Stimulated activated memory B cell treated with anti-CD40 and anti-IgM and Interleukin-4, amounts not matched to agents 10 μg/mL and 1 μg/mL and 100 μg/mL, for 72 hours (primary cell): Measurements from ENCODE around the gene VWF.
"Not testable (repeated sequence)": the region's sequence is repeated elsewhere in the genome, so short reads cannot be mapped to it uniquely, and the experiment has no call there.

Experiments used
- ATAC-seq: fragments of 150-1000 bp; cut with Tn5 transposase; 2 replicates; pipeline ENCODE4 v1.10.0; 2021
- H3K27ac Mint-ChIP-seq: one replicate; pipeline ENCODE4 v1.8.0; 2022; ENCODE audit warnings: mild to moderate bottlenecking, mixed read lengths
- H3K27me3 Mint-ChIP-seq: one replicate; pipeline ENCODE4 v1.8.0; 2022; ENCODE audit warnings: mixed read lengths
- H3K36me3 Mint-ChIP-seq: one replicate; pipeline ENCODE4 v1.8.0; 2022; ENCODE audit warnings: mixed read lengths
- H3K4me1 Mint-ChIP-seq: one replicate; pipeline ENCODE4 v1.8.0; 2022; ENCODE audit warnings: mixed read lengths
- H3K4me3 Mint-ChIP-seq: one replicate; pipeline ENCODE4 v1.8.0; 2022; ENCODE audit warnings: mild to moderate bottlenecking, moderate library complexity, mixed read lengths
- H3K9me3 Mint-ChIP-seq: one replicate; pipeline ENCODE4 v1.8.0; 2022; ENCODE audit warnings: mixed read lengths

VWF gene

DNA sequence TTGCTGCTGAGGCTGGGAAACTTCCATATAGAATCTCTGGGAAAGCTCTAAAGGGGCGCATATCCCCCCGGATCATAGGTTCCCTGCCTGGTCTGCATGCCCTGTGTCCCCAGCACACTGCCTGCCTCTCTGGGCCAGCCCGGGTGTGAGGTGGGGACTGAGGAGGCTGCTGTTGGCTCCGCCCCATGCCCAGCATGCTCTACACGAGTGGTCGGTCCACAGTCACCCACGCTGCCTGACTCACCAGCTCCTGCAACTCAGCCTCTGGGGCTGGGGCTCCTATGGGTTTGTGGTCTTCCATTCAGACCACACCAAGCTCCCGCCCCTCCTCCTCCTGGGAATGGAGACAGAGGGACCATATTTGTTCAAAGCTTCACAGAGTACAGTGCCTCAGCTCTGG, 90.9 kb downstream of the VWF start:
- ATAC-seq: no peak
- H3K27ac Mint-ChIP-seq: no peak overlapping the region

DNA sequence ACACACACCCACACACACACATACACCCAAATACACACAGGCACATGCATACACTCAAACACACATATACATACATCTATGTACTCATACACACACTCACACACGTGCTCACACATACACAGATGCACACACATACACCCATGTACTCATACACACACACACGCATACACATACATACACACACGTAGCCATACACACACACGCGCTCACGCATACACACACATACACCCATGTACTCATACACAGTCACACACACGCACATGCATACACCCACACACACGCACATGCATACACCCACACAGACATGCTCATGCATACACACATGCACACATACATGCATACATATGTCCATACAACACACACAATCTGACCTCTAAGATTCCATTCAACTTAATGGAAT, 91.7 kb downstream of the VWF start:
- H3K27ac Mint-ChIP-seq: no peak overlapping the region
- no peak overlapping the region for H3K4me3 Mint-ChIP-seq
- H3K9me3 Mint-ChIP-seq: no peaks in the 10 kb centered on the region
- H3K36me3 Mint-ChIP-seq: no peaks in the 10 kb centered on the region
- peaks cover 9% of the 10 kb centered on the region for H3K27me3 Mint-ChIP-seq
- ATAC-seq: no peak
- H3K4me1 Mint-ChIP-seq: no peaks in the 10 kb centered on the region

More for the DNA sequence above, 90.9 kb downstream of the VWF start:
- Mint-ChIP-seq H3K4me3 (no peak overlapping the region), H3K27me3 (peaks cover 9% of the 10 kb centered on the region), H3K36me3 (no peaks in the 10 kb centered on the region), H3K9me3 (no peaks in the 10 kb centered on the region), H3K4me1 (no peaks in the 10 kb centered on the region)

DNA sequence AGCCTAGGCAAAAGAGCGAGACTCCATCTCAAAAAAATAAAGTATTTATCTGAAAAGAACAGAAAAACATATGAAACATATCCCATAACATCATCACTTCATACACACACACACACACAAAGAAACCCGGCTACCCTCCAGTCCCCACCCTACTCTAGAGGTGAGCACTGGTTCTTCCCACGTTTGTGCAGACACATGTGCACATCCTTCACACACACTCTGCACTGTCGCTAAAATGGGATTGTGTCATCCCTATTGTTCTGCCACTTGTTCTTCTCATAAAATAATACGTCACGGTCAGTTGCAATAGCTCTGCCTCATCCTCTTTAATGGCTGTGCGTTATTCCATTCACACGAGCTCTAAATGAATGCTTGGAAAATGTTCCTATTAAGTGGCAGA, 93.5 kb downstream of the VWF start:
- ATAC-seq: no peak
- no peak overlapping the region for H3K4me3 Mint-ChIP-seq

DNA sequence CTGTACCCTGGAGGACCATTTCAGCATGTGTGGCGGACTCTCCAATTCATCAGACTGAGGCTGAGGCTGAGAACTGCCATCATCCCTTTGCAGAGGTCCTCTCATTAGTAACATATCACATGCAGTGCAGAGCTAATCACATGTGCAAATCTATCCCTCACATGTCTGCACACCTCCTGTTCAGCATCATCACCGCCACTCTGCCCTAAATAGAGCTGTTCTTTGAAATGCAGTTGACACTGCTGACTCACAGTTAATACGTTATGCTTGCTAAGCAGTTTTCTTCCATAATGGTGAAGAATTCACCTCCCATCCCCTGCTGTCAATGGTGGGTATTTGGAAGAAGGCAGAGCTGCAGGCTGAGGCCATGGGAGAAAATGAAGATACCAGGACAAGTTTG, 94.4 kb downstream of the VWF start:
- Mint-ChIP-seq H3K9me3 (peaks cover 5% of the 10 kb centered on the region), H3K36me3 (no peaks in the 10 kb centered on the region), H3K27me3 (peaks cover 9% of the 10 kb centered on the region), H3K4me3 (no peak overlapping the region), H3K4me1 (no peaks in the 10 kb centered on the region), H3K27ac (no peak overlapping the region)
- no peak for ATAC-seq

More for the DNA sequence above, 93.5 kb downstream of the VWF start:
- H3K9me3 Mint-ChIP-seq: peaks cover 5% of the 10 kb centered on the region
- no peaks in the 10 kb centered on the region for H3K4me1 Mint-ChIP-seq
- no peaks in the 10 kb centered on the region for H3K36me3 Mint-ChIP-seq
- H3K27me3 Mint-ChIP-seq: peaks cover 9% of the 10 kb centered on the region
- no peak overlapping the region for H3K27ac Mint-ChIP-seq

DNA sequence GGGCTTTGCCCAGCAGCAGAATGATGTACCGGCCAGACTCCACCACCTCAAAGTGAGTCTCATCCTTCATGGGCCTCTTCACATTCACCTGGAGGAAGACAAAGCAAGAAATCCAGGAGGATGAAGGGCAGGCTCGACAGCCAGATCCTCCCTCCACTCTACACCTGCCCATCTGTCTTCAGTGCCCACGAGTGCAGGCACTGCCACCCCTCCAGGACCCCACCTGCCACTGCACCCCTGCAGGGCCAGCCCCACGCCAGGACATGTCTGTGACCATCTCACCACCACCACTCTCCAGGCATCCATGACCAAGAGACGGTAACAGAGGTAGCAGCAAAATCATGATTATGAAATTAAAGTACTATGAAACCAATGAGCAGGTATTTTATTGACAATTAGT, 95.1 kb downstream of the VWF start:
- H3K4me1 Mint-ChIP-seq: no peaks in the 10 kb centered on the region
- peaks cover 5% of the 10 kb centered on the region for H3K9me3 Mint-ChIP-seq
- no peaks in the 10 kb centered on the region for H3K36me3 Mint-ChIP-seq
- ATAC-seq: no peak
- no peak overlapping the region for H3K4me3 Mint-ChIP-seq
- H3K27ac Mint-ChIP-seq: no peak overlapping the region
- H3K27me3 Mint-ChIP-seq: peaks cover 9% of the 10 kb centered on the region

DNA sequence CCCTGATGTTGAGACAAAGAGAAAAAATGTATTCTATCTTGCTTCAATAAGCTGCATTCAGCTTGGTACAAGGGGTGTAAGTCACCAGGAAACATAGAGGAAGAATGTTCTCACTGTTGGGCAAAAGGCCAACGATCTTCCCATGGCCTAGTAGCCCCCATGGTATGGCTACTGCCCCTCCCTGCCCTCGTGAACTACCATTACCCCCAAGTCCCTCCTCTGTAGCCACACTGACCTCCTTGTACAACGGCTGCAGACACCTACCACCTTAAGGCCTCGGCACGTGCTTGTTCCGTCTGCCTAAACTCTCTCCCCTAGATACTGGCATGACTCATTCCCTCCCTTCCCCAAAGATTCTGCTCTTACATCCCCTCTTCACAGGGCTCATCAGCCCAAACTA, 97.5 kb downstream of the VWF start:
- no peaks in the 10 kb centered on the region for H3K4me1 Mint-ChIP-seq
- H3K4me3 Mint-ChIP-seq: no peak overlapping the region
- no peak for ATAC-seq

DNA sequence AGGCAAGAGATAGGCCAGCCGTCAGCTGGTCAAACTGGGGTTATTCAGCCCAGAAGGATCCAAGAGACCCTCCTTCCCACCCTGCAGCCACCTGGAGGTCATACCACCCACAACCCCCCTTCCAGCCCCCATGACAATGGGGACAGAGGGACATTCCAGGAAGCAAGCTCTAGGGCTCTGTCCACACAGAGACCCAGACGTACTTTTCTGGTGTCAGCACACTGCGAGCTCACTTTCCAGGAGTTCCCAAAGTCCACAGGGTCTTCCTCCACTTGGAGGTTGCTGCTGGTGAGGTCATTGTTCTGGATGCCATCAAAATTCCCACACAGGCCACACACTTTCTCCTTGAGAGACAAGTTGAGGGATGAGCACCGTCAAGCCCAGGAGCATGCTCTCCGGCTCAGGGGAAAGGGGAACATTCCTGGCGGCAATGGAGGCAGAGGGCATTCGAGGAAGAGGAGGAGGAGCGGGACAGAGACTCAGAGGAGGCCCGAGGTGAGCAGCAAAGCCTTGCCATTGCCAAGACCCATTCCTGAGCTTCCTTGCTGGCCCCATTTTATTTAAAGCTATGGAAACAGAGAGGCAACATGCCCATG, 98.7 kb downstream of the VWF start:
- H3K36me3 Mint-ChIP-seq, H3K9me3 Mint-ChIP-seq, H3K4me1 Mint-ChIP-seq, H3K4me3 Mint-ChIP-seq, H3K27ac Mint-ChIP-seq: not testable (repeated sequence)
- peak; percentile 9 for ATAC-seq
- H3K27me3 Mint-ChIP-seq: peaks cover 22% of the 10 kb centered on the region

More for the DNA sequence above, 97.5 kb downstream of the VWF start:
- Mint-ChIP-seq H3K27ac (no peak overlapping the region), H3K36me3 (no peaks in the 10 kb centered on the region), H3K9me3 (peaks cover 5% of the 10 kb centered on the region), H3K27me3 (peaks cover 19% of the 10 kb centered on the region)

DNA sequence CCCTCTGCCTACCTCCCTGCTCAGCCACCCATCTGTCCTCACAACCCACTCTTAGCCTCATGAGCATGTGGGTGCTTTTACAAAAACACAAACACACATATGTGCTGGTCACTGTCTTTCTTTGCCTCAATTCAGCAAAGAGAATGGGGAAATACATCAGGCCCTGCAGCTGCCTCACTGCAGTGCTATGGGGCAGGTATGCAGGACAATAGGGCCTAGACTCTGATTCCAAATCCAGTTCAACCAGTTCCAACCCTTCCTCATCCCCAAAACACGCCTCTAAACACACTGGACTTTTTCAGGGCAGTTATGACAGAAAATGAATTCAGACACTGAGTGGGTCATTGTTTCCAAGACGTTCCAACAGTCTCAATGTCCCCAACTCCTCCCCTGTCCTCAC, 100.4 kb downstream of the VWF start:
- not testable (repeated sequence) for H3K9me3 Mint-ChIP-seq, ATAC-seq
- peaks cover 39% of the 10 kb centered on the region for H3K27me3 Mint-ChIP-seq

DNA sequence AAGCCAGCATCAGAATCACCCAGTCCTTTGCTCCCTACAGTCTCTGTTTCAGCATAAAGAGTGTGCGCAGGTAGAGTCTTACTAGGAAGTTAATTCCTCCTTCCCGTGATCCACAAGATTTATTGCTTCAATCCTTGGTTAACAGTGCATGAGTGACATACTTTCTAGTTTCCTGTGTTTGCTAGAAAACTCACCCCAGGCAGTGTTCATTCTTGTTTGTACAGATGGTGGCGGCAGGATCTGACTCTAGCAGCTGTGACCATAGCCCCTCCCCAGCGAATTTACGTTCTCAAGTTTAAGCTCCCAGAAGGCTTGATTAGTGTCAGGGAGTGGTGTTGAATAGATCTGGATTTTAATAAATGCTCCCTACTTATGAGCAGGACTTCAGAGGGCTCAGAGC, 103.5 kb downstream of the VWF start:
- no peak for ATAC-seq
- H3K9me3 Mint-ChIP-seq: no peaks in the 10 kb centered on the region
- H3K27ac Mint-ChIP-seq: no peak overlapping the region
- H3K27me3 Mint-ChIP-seq: peaks cover 39% of the 10 kb centered on the region
- H3K36me3 Mint-ChIP-seq: no peaks in the 10 kb centered on the region
- H3K4me3 Mint-ChIP-seq: no peak overlapping the region
- H3K4me1 Mint-ChIP-seq: no peaks in the 10 kb centered on the region

More for the DNA sequence above, 100.4 kb downstream of the VWF start:
- H3K4me3 Mint-ChIP-seq, H3K27ac Mint-ChIP-seq, H3K4me1 Mint-ChIP-seq, H3K36me3 Mint-ChIP-seq: not testable (repeated sequence)

DNA sequence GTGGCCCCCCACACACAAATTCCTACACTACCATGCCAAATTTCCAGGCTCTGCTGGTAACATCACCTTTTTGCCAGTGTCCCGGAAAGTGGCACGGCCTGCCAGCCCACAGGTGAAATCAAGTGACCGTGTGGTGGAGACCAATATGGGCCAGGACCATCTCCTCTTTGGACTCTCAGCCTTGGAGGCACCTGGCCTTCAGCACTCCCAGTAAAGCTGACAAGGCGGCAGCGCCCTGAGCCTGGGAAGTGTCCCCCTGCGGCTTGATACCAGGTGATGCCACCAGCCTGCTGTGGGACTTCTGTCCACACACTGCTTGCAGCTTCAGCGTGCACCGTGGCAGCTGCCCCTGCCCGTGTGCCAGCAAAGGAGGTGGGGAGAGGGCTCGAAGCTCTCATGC, 104.0 kb downstream of the VWF start:
- not testable (repeated sequence) for H3K4me3 Mint-ChIP-seq, H3K9me3 Mint-ChIP-seq, H3K27ac Mint-ChIP-seq, ATAC-seq, H3K4me1 Mint-ChIP-seq, H3K36me3 Mint-ChIP-seq
- H3K27me3 Mint-ChIP-seq: peaks cover 39% of the 10 kb centered on the region

DNA sequence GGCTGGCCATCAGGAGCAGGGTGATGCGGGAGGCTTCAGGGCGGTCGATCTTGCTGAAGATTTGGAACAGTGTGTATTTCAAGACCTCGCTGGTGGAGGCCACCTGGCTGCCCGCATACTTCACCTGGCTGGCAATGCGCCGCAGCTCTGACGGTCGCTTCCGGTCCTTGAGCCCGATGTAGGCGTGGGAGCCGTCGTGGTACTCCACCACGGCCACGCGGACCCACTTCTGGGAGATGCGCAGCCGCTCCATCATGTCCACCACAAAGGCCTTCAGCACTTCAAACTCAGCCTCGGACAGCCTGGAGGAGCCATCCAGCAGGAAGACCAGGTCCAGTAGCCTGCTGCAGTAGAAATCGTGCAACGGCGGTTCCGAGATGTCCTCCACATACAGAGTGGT, 105.2 kb downstream of the VWF start:
- not testable (repeated sequence) for H3K4me3 Mint-ChIP-seq, H3K27ac Mint-ChIP-seq, ATAC-seq, H3K9me3 Mint-ChIP-seq, H3K36me3 Mint-ChIP-seq, H3K4me1 Mint-ChIP-seq
- H3K27me3 Mint-ChIP-seq: peaks cover 44% of the 10 kb centered on the region

DNA sequence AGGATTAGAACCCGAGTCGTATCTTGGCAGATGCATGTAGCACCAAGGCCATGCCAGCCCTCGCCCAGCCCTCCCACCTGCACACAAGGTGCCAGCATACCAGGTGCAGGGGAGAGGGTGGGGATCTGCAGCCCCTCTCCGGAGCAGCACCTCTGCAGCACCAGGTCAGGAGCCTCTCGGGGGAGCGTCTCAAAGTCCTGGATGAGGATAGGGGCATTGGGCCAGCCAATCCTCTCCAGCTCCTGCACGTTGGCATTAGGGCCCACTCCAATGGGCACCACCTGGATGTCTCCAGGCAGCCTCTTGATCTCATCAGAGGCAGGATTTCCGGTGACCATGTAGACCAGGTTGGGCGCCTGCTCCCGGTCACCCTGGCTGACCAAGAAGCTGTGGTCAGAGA, 106.2 kb downstream of the VWF start:
- ATAC-seq: peak; percentile 31
- Mint-ChIP-seq H3K27ac (no peak overlapping the region), H3K4me1 (no peaks in the 10 kb centered on the region), H3K4me3 (no peak overlapping the region), H3K9me3 (no peaks in the 10 kb centered on the region), H3K27me3 (peaks cover 50% of the 10 kb centered on the region), H3K36me3 (no peaks in the 10 kb centered on the region)

DNA sequence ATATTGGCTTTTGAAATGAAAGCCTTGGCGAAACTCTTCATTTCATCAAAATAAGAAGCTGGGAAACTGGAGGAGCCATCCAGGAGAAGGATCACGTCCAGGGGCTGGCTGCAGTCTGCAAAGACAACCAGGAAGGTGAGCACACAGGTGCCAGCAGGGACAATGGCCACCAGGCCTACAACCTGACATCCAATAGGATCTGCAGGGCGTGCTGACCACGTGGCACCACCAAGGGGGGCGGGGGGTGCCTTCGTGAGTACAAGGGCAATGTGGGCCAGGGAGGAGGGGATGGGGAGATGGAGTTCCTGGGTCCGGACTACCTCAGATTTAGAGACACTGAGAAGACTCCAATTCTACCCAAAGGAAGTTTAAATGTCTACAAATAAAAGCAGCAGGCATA, 107.7 kb downstream of the VWF start:
- H3K36me3 Mint-ChIP-seq: no peaks in the 10 kb centered on the region
- no peak overlapping the region for H3K27ac Mint-ChIP-seq
- no peak overlapping the region for H3K4me3 Mint-ChIP-seq
- H3K9me3 Mint-ChIP-seq: no peaks in the 10 kb centered on the region
- H3K4me1 Mint-ChIP-seq: no peaks in the 10 kb centered on the region
- peaks cover 46% of the 10 kb centered on the region for H3K27me3 Mint-ChIP-seq
- ATAC-seq: no peak

DNA sequence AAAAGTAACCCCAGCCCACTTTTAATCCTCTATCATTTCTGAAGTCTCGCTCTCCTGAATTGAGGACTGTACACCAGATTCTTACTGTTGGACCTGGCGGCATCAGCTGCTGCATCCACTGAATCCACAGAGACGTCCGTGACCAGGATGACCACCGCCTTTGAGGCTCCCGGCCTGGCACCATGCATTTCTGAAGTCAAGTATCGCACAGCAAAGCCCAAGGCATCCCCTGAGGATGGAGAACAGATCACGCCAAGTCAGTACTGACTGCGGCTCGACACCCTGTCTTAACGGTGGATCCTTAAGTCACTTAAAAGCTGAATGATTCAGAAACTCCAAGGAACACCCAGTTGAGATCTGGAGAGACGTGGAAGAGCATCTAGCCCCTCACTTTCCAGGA, 108.5 kb downstream of the VWF start:
- not testable (repeated sequence) for H3K4me1 Mint-ChIP-seq, H3K9me3 Mint-ChIP-seq, H3K27ac Mint-ChIP-seq, H3K36me3 Mint-ChIP-seq, ATAC-seq, H3K4me3 Mint-ChIP-seq
- peaks cover 38% of the 10 kb centered on the region for H3K27me3 Mint-ChIP-seq

DNA sequence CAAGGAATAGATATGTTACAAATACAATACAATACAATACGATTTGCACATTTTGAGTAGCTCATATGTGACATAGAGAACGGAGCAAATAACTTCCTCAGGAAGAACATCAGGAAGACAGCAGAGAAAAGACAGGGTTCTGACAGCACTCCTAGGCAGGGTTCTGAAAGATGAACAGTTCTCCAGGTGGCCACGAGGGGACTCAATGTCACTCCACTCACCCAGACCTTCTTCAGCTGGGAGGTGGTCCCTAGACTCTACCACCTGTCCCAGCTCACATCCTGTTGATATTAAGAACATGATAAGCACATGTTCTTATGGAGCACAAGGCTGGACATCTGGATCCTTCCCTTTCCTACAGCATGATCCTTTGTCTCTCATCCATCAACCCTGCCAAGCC, 109.2 kb downstream of the VWF start:
- not testable (repeated sequence) for ATAC-seq, H3K36me3 Mint-ChIP-seq, H3K4me1 Mint-ChIP-seq, H3K9me3 Mint-ChIP-seq, H3K4me3 Mint-ChIP-seq, H3K27ac Mint-ChIP-seq
- peaks cover 31% of the 10 kb centered on the region for H3K27me3 Mint-ChIP-seq

DNA sequence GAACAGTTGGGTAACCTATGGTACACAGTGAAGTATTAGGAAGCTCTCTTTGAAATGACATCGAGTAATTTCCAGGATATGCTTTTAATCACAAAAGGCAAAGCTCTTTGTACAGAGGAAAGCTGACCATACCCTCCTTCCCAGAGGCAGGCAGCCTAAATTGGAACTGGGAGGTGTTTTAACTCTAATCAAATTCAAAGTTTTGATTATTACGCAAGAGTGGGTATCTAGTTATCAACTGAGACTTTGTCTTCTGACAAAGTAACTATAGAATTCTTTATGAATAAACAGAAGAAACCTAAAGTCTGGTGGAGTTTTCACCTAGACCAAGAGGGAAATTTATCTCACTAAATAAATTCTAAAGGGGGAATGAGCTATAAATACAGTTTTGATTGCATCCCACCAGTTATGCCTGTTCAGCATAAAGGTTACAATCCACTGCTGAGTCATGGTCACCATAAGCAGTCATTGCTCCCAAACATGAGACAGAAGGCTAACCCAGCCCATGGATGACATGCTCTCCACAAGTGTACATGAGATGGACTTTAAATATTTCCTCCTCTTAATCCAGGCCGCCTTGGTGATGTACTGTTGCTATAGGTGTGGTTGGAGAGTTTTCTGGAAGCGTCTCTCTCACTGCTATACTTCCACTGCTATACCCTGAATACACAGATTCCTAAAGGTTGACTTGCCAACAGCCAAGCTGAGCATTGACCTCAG, 113.7 kb downstream of the VWF start:
- peaks cover 36% of the 10 kb centered on the region for H3K27me3 Mint-ChIP-seq
- ATAC-seq, H3K36me3 Mint-ChIP-seq, H3K9me3 Mint-ChIP-seq, H3K4me1 Mint-ChIP-seq, H3K4me3 Mint-ChIP-seq, H3K27ac Mint-ChIP-seq: not testable (repeated sequence)
